ENCODE results near the gene HIBCH.
"Not testable (repeated sequence)": the region's sequence is repeated elsewhere in the genome, so short reads cannot be mapped to it uniquely, and the experiment has no call there.

HIBCH gene

DNA sequence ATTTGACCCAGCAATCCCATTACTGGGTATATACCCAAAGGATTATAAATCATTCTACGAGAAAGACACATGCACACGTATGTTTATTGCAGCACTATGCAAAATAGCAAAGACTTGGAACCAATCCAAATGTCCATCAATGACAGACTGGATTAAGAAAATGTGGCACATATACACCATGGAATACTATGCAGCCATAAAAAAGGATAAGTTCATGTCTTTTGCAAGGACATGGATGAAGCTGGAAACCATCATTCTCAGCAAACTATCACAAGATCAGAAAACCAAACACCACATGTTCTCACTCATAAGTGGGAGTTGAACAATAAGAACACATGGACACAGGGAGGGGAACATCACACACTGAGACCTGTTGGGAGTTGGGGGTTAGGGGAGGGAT lies 96.9 kb downstream of the HIBCH start:
- DNase-seq = not testable (repeated sequence)

DNA sequence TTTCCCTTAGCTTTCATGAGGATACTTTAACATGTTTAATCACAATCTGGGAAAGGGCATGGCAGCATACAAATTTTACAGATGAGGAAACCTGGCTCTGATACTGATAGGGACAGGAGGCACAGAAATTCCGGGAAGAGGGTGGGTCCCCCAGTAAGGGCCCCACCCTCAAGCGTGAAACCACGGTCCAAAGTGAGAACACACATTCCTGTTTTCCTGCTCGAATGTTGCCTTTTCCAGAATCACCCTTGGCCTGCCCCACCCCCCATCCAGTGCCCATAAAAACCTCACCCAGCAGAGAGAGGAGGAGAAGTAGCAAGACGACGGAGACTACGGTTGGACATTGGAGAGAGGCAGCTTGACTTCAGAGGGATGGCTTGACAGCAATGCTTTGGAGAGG lies 98.2 kb downstream of the HIBCH start:
- no peak for DNase-seq

DNA sequence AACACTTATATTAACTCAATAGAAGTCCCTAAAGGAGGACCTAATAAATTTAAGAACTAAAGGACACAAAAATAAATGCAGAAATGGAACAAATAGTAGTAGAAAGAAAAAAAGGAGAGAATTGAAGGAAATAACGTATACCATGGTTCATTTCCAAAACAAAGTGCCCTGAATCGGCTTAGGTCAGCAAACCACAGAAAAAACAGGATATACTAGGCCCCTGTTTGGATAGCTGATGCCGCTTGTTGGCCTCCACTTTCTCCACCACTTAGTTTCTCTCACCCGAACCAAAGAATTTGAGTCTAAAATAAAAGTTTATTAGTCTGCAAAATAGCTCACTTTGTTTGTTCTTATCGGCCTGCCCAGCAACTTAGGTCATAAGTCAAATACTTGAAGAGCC lies 100.4 kb downstream of the HIBCH start:
- no peak for DNase-seq

- DNase-seq = no peak
These were observed 102.0 kb downstream of the HIBCH start for GRCh38 chr2:190217616-190218015.

DNA sequence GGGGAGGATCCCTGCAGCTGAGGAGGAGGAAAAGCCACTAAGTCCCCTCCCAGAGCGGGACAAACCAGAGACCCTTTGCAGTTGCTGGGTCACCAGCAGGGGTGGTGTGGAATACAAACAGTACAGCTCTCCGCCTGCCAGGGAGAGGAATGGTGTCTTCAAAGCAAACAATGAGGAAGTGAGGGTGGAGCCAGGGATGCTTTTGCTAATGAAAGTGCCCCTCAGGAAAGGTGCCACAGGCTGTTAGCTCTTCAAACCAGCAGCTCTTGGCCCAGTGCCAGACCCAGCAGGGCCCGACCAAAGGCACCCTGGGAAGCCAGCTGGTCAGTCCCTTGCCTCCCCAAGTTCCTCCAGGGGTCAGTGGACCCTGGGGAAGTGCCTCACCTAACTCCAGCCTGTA lies 102.8 kb downstream of the HIBCH start:
- DNase-seq = no peak

GRCh38 chr2:190215620-190216019 lies 104.0 kb downstream of the HIBCH start:
- DNase-seq = no peak

- no peak for DNase-seq
These were observed 105.0 kb downstream of the HIBCH start for GRCh38 chr2:190214426-190215194.

GRCh38 chr2:190213441-190214335 lies 105.9 kb downstream of the HIBCH start:
- no peak for DNase-seq

GRCh38 chr2:190210471-190210870 lies 109.2 kb downstream of the HIBCH start:
- no peak for DNase-seq

DNA sequence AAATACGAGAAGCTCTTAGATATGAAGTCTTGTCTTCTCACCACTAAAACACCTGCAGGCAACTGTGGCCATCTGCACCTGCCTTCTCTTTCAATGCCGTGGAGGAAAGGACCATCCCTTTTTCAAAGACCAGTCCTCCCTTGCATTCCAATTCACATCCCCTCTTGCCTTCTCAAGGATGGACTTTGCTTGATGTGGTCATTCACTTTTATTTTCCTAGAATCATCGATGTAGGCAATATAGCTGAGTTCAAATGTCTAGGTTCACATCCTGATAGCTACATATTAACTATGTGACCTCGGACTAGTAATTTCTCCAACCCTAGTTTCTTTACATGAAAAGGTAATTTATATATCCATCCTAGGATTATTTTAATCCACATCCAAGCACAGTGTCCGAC lies 110.1 kb downstream of the HIBCH start:
- DNase-seq = no peak

- DNase-seq = no peak
These were observed 111.7 kb downstream of the HIBCH start for GRCh38 chr2:190207930-190208329.

- no peak for DNase-seq
These were observed 114.0 kb downstream of the HIBCH start for GRCh38 chr2:190205657-190206056.

DNA sequence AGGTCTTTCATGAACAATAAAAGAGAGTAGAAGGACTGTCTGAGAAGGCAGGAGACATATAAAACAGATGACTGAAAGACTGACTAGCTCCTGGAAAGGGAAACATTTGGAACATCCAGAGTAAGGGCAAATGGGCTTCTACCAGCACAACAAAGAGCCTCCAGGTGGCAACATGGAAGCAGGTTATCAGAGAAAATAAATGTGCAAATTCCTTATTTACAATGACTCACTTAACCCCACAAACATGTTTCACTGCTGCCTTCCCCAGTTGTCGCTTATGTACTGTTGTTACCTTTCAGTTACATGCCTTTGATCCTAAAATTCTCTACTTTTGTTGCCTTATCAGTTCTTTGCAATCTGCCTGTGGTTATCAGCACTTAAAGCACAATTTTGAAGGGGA lies 117.0 kb downstream of the HIBCH start:
- DNase-seq = no peak

GRCh38 chr2:190202018-190202417 lies 117.6 kb downstream of the HIBCH start:
- no peak for DNase-seq

DNA sequence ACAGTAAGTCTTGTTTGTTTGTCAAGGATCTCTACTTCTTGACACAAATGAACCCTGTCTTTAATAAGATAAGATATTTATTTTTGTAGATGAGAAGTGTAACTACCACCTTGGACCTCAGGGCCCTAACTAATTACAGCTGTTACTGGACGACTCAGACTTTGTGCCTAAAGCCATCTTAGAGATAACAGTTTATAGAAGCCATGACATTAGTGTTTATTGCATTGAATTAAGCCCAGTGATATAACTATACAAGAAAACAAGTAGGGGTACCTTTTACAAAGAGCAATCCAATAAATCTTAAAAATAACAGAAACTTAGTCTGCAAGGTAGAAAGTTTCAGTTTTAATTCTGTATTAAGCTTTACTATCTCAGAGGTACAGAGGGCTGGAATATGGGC lies 119.0 kb downstream of the HIBCH start:
- no peak for DNase-seq

DNA sequence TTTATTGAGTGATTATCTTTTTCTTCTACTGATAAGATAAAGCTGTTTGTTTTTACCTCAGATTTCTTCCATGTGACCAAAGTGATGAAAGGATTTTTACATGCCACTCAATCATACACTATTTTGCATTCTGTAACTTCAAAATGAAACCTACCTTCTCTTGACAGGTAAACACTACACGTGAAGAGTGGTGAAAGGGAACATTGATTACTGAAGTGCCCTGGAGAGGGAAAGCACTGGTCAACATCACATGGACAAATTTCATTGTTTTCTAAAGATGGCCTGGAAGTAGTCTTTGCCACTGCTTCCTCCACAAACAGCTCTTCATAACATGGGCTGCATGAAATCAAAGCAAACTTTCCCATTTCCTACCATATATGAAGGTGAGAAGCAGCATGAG lies 120.1 kb downstream of the HIBCH start:
- no peak for DNase-seq

GRCh38 chr2:190199109-190199508 lies 120.5 kb downstream of the HIBCH start:
- no peak for DNase-seq

DNA sequence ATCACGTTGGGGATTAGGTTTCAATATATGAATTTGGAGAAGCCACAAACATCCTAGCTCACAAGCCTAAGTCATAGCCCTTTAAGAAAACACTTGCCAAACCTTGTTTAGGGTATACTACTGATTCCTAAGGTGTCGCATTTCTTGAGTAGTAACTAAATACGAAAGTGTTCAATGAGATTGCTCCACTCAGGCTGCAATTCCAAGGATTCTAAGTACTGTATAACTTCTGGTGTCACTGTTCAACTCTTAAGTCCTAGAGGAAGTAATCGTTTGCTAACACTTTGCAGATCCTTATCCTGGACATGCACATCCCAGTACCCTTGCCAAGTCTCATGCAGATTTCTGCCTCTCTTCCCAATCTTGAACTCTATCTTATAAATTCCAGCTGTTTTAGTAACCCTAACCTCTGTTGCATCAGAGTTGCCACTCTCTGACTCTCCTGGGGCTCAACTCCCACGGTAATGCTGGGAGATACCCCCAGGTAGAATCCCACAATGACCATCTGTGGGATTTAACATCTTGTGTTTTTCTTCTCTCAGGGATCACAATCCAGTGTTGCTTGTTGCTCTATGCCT lies 122.4 kb downstream of the HIBCH start:
- no peak for DNase-seq

- no peak for DNase-seq
These were observed 129.0 kb downstream of the HIBCH start for GRCh38 chr2:190190507-190191162.

DNA sequence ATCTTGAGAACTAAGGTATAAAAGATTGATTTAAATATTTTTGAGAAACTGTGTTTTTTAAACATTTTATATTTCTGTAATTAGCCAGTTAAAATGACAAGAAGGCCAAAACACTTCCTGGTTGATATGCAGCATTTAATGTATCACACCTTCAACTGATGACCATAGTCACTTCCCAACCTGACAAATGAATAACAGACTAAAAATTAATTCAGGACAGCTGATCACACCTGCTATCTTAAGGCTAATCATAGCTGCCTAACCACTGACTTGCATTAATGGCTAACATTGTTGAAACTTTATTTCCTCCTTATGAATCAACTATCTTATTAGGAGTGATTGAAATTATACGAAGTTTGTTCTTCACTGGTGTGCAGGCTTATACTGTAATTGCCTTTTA lies 131.3 kb downstream of the HIBCH start:
- no peak for DNase-seq

GRCh38 chr2:190186238-190186637 lies 133.4 kb downstream of the HIBCH start:
- no peak for DNase-seq

- DNase-seq = no peak
These were observed 134.2 kb downstream of the HIBCH start for GRCh38 chr2:190185380-190185779.

GRCh38 chr2:190184460-190184859 lies 135.2 kb downstream of the HIBCH start:
- DNase-seq = no peak

Data from activated CD4-positive, alpha-beta T cell treated with anti-CD3 and anti-CD28 coated beads, Interleukin-2, amount 50 U/mL, for 48 hours (primary cell).